ENCODE results near the gene PRPF40B.

PRPF40B gene

DNA sequence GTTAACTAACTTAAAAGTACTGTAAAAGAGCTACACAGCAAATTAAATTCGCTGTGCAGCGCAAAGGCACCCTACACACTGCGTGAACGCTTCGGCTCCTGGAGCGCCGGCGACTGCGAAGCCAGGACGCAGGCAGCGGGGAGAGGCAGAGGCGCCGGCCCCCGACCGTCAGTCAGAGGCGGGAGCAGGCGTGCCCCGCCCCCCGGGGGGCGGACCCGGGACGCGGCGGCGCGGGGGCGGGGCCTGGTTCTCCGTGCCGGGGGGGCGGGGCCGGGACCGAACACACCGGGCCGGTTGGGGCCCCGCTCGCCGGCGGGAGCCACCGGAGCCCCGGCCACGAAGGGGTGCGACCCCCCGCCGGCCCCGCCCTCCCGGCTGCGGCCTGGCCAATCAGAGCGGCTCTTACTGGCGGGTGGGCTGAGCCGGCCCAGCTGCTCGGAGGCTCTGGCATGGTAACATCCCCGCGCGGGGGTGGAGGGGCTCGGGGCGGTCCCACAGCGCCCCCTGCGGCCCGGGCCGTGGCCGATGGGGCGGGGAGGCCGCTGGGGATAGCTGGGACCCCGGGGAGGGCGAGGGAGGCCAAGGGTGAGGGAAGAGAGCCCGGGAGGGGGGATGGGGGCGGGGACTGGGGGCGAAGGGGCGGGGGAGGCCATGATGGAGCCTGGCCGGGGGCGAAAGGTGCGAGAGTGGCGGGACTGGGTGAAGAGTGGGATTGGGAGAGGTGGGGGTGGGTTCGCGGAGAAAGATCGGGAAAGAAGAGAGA is at the start of gene PRPF40B:
TSS of gene PRPF40B (plus strand) at position 420 of the 763 bp plus-strand sequence. CDS start at position 450, 30 bp downstream.
- peak; percentile 78 to 98 (median 86) for DNase-seq
- intact Hi-C loops (cut with DNase I): loop anchor here (5.0 kb wide), 1 partner anchor 56 kb away; the partner anchor contains the start of gene MCRS1

- intact Hi-C loops (cut with DNase I): no loop called here
- peak in 1 of 10 donors; percentile 39 for DNase-seq
Observed at GRCh38 chr12:49577589-49578315, 45.6 kb upstream of the PRPF40B start.

DNA sequence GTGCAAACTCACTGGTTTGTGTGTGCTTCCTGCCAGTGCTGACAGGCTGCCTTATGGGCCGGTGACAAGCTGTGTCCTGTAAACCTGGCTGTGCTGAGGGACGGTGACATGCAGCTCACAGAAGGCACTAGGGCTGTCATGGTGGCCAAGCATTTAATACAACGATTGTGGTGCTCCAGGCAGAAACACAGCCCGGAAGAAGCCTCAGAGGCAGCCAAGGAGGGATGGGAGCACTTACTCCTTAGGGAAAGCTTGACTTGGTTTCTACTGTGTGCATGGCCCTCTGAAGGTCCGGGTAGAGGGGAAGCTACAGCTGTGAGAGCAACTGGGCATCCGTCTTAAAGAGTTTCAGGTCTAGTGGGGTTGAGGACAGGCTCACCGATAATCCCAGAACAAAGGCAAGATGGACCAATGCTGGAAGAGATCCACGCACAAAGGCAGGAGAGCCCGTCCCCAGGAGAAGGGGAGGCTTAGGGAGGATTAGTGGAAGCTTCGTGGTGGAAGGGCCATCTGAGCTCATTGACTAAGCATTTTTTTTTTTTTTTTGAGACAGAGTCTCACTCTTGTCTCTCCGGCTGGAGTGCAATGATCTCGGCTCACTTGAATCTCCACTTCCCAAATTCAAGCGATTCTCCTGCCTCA is 44.8 kb upstream of the PRPF40B start:
- DNase-seq: peak in 1 of 10 donors; percentile 50
- intact Hi-C loops (cut with DNase I): no loop called here

DNA sequence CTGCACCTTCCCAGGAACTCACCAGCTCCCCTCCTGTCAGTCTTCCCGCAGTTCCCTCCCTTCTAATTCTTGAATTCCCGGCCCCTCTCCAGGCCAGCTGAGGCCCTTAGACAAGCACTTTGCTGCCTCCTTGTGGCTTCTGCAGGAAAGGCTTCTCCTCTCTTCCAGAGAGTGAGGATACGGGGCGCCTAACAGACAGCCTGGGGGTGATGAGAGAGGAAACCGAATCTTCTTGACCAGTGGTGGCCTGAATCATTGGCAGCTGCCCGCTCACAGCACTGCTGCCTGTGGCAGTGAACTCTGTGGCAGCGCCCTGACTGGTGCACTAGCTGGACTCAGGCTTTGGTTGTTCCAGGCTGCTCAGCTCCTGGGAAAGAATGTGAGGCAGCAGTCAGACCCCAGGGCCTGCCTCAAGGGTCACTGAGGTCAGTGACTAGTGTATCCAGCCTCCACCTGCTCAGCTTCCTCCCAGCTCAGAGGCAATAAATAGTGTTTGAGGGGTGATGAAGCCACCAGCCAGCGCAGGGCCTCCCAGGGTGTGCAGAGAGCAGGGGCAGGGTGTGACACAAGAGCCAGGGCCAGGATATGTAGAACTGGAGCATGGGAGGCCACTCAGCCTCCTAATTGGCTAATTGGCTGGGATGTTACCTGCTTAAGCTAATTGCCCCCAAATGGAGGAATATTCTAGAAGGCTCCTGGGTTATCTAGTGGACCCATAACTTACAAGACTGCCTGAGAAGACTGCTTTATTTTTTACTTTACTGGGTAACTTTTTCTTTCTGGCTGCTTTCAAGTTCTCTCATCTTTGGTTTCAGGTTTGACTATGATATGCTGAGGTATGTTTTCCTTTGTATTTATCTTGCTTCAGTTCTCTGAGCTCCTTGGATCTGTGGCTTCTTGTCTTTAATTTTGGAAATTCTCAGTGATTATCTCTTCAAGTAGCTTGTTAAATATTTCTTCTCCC is 42.5 kb upstream of the PRPF40B start:
- intact Hi-C loops (cut with DNase I): loop anchor here (5.0 kb wide), 1 partner anchor 224 kb away; no protein-coding TSS in a partner anchor
- peak; percentile 41 to 96 (median 81) for DNase-seq

GRCh38 chr12:49582201-49582600 is 41.2 kb upstream of the PRPF40B start:
- intact Hi-C loops (cut with DNase I): loop anchor here (5.0 kb wide), 1 partner anchor 225 kb away; no protein-coding TSS in a partner anchor
- DNase-seq: no peak

DNA sequence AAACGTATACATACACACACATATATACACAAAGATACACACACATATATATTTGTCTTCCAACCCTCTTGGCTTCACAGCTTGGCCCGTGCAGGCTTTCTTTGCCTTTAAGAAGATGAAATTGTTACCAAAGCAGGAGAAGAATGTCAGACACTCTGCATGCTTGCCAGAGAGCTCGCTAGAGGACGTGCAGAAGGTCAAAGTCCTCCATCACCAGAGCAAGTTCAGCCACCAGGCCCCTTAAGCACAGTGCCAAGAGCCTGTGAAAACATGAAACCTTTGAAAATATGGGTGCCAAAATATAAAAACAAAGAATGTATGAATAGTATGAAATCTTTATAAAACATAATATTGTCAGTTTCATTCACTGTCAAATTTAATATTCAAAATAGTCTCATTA is 40.5 kb upstream of the PRPF40B start:
- intact Hi-C loops (cut with DNase I): loop anchor here (5.0 kb wide), 1 partner anchor 226 kb away; no protein-coding TSS in a partner anchor
- peak in 1 of 10 donors; percentile 7 for DNase-seq

DNA sequence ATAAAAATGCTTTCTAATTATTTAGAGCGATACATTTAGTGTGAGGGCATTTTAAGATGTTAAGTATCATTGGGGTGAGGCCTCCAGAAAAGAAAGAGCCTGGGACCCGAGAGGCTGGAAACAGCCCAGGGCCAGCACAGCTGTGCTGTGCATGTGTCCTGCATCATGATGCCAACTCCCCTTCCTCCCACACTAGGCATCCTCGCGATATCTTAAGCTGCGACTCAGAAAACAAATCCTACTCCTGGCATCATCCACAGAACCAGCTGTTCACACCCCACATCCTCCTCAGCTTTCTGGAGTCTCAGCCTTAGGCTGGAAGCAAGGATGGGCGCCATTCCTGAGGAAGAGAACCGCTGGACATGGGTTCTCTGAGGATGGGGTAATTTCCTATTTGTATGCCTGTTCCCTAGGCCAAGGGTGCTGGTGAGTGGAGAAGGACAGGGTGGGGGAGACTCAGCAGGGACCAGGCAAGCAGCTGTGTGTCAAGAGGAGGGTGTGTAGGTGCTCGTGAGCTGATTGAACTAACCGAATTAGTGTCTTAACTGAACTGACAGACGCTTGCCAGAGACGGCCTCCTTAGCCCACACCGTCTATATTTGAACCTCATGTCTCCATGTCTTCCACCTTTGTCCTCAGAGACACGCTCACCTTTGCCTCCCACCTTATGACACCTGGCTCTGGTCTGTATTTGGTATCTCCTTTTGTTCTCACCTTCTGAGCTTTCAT is 39.8 kb upstream of the PRPF40B start:
- peak in 6 of 10 donors; percentile 19 to 88 (median 26) for DNase-seq
- intact Hi-C loops (cut with DNase I): loop anchor here (5.0 kb wide), 1 partner anchor 226 kb away; no protein-coding TSS in a partner anchor

DNA sequence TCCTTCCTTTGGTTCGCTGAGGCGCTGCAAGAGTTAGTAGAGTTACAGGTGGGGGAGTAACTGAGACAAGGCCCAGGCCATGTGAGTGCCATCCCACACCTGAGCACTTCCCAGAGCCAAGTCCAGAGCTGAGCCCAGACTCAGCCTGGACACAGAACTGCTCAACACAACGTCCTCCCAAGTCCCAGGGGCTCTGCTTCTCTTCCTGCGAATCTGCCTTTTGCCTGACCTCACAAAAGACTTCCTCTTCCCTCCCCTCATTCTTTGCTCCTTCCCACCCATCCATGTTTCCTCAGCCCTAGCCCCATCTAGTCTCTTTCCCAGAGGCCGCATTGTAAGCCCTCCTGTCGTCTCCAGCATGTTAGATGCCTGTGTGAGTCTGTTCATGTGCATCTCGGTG is 38.8 kb upstream of the PRPF40B start:
- intact Hi-C loops (cut with DNase I): loop anchor here (5.0 kb wide), 1 partner anchor 227 kb away; no protein-coding TSS in a partner anchor
- peak in 1 of 10 donors; percentile 36 for DNase-seq

DNA sequence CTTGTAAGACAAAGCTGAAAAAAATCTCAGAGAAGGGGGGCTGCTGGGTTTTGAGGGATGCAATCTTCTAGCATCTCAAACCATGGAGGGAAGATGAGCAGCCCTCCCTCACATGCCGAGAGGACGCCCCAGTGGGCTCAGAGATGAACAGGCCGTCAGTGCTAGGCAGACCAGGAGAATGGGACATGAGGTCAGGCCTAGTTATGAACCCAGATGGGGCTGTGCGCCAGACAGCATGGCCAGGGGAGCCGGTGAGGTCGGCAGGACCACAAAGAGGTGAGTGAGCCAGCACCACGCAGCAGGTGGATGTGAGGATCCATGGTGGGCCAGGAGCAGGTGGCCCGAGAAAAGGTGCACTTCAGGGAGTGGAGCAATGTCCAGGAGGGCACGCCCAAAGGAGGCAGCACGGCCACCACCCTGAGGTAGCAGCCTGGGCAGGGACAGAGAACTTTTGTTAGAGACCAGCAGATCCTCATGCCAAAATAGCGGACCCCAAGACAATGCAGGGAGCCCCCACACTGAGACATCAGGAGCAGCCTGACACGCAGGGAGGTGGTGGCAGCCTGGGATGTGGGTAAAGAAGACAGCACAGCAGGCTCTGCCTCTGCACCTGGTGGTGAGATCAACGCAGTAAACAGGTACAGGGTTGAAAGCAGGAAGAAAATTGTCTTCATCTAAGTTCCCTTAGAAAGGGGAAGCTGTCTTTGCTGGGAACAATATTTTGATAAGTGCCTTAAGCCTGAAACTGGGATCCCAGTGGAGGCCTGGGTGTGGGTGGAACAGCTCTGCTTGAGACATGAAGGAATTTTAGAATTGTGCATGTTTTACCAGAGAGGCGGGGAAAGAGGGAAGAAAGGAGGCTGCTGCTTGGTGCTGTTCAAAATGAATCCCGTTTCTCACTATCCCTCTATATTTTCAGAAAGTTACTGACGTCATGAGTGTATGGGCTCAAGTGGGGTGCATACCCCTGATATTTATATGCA is 37.6 kb upstream of the PRPF40B start:
- peak in 1 of 10 donors; percentile 73 for DNase-seq
- intact Hi-C loops (cut with DNase I): no loop called here

DNA sequence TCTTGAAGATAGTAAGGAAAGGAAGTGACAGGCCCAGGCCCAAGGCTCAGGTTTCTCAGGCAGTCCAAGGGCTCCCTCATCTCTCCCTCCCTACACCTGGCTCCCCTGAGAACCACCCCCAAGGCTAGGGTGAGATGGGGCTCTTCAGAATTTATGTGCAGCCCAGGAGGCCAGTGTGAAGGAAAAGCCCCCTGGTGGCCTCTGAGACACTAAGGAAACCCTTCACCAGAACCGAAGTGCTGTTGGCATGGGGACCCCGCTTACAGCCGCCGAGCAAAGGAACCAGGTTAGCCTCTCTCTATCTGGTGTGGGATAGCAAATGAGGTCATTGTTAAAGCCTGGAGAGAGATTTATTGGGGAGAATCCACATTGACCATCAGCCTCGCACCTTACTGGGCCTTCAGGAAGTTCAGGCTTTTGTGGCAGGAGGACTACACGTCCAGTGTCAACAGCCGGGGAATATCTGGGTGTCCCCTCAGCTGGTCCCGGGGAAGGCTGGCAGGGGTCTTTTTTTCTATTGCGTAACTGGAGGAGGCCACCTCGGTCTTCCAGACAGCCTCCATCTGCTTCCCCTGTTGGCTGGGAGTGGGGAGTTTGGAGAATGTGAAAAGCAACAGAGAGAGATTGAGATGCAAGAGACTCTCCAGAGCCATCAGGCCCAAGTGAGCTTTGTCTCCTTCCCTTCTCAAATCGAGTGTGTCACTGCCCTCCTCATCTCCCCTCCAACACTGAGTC is 36.0 kb upstream of the PRPF40B start:
- intact Hi-C loops (cut with DNase I): no loop called here
- DNase-seq: peak in 1 of 10 donors; percentile 28

GRCh38 chr12:49588281-49588680 is 35.1 kb upstream of the PRPF40B start:
- intact Hi-C loops (cut with DNase I): no loop called here

DNA sequence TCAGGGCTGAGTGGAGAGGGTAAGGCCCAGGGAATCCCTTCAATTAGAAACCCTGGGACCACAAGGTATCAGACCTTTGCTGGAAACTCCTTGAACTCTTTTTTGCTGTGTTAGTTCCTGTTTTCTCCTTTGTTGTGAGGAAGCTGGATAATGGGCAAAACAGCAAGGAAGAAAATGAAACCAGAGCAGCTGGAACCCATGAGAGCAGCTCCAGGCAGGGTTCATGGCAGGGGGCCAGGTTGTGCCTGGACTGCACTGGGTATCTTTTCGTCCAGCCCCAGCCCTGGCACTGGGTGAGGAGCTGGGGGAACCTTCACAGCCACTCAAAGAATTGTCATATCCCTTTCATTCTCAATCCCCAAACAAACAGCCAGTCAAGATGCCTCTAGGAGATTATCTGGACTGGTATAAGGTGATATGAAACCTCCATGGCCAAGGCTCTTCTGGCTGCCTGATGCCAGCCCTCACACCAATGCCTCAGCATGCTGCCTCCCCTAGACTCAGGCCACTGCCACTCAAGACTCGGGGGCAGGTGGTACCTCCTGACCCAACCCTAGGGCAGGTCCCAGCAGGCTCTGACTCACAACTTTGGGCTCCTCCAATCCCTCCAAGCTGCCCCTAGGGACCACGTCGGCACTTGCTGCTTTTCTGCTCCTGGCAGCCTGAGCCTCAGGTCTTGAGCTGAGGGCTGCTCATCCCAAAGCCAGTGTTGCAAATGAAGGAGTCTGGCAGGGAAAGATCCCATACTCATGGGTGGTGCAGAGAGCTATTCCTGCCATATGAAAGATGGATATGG is 34.4 kb upstream of the PRPF40B start:
- DNase-seq: peak in 2 of 10 donors; percentile 33 to 84
- intact Hi-C loops (cut with DNase I): no loop called here

More at GRCh38 chr12:49588281-49588680, 35.1 kb upstream of the PRPF40B start:
- DNase-seq: peak in 1 of 10 donors; percentile 48

DNA sequence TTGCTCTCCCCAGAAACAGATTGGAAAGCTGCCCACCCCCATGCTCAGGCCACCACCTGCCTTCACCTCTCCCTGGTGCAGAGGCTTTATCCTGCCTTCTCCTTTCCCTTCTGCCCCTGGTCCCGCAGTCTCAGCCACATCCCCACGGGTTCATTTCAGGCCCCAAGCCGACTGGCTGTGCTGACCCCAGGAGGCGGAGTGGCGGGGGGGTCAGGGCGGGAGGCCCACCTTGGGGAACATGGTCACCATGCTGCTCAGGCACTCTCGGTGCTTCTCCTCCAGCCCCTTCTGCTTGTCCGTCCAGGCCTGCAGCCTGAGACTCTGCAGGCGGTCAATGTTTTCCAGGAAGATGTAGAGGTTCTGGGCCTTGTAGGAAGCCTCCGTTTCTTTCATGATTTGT is 24.8 kb upstream of the PRPF40B start:
- peak in 1 of 10 donors; percentile 64 for DNase-seq
- intact Hi-C loops (cut with DNase I): no loop called here

GRCh38 chr12:49599961-49600360 is 23.4 kb upstream of the PRPF40B start:
- intact Hi-C loops (cut with DNase I): no loop called here
- DNase-seq: peak in 1 of 10 donors; percentile 65

GRCh38 chr12:49603721-49604120 is 19.6 kb upstream of the PRPF40B start:
- intact Hi-C loops (cut with DNase I): no loop called here
- no peak for DNase-seq

- no peak for DNase-seq
- intact Hi-C loops (cut with DNase I): no loop called here
Observed at GRCh38 chr12:49604856-49605255, 18.5 kb upstream of the PRPF40B start.

All from posterior cingulate gyrus (tissue), 11 donors.